ENCODE results near the gene GRIK3. TPM values are rescaled to one million over a fixed set of nuclear protein-coding genes. Genes with fewer than 3 reads are reported as not detected.
A peak's percentile ranks its signal among the peaks of the same experiment; 100 is the strongest.

GRIK3 gene
- total RNA-seq, 1 experiment from 2014 or later = 5.5 TPM

DNA sequence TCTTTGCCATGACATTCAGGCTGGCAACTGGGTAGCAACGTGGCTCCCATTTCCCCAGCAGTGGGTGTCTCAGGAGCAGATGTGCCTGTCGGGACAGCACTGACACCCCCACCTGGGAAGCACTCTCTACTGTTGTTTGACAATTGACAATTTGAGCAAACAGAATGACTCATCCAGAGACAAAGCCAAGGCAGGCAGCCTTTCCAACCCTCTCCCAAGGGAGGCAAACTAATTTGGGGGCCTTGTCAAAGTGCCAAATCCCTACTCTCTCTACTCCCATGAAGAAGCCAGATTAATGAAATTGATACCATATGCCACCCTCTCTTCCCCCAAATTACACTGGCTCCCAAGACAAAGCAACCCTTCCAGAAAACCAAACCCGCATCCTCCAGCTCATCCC, 65.6 kb downstream of the GRIK3 start (continued):
- TF ChIP-seq, protein P1, sequence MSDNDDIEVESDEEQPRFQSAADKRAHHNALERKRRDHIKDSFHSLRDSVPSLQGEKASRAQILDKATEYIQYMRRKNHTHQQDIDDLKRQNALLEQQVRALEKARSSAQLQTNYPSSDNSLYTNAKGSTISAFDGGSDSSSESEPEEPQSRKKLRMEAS (CRISPR knock-in tag; IDR thresholded peaks at IDR 0.05) = no peak
- no peak for TF ChIP-seq PREB (CRISPR knock-in tag; IDR thresholded peaks at IDR 0.05; ENCODE audit: borderline replicate concordance)
- TF ChIP-seq HMGA2 (CRISPR knock-in tag; IDR thresholded peaks at IDR 0.05) = no peak

DNA sequence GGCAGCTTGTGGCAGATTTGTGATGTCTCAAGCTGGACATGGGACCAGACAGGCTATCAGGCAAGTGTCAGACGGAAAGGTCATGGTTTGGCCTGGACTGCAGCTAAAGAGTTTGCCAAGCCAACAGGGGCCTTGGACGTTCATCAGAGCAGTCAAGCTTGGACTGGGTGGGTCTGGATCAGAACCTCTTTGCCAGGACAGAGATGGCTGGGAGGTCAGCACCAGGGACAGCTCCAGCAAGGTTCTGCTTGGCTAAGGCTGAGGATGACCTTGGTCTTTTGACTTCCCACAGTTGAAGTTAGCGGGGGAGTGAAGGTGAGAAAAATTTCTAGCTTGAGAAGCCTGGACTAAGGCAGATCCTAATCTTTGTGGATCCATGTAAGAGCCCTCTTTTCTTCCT, 68.1 kb downstream of the GRIK3 start:
- H3K4me3 Mint-ChIP-seq = no peak overlapping the region
- ChIA-PET POLR2A (no interaction called here), CTCF (no interaction called here)
- H3K9me3 Mint-ChIP-seq = no peaks in the 10 kb centered on the region
- peaks cover 9% of the 10 kb centered on the region for H3K4me1 Mint-ChIP-seq
- DNase-seq (ENCODE audit: low spot score) (peak; percentile 73), ATAC-seq (peak; percentile 34)
- H3K27ac Mint-ChIP-seq = no peak overlapping the region
- no peaks in the 10 kb centered on the region for H3K27me3 Mint-ChIP-seq (ENCODE audit: low read depth)
- no peaks in the 10 kb centered on the region for H3K36me3 Mint-ChIP-seq
- no peak for TF ChIP-seq ZNF532 (CRISPR knock-in tag; IDR thresholded peaks at IDR 0.05; ENCODE audit: borderline replicate concordance)
- TF ChIP-seq ZNF281 (CRISPR knock-in tag; IDR thresholded peaks at IDR 0.05) = no peak
- TF ChIP-seq, protein P2, sequence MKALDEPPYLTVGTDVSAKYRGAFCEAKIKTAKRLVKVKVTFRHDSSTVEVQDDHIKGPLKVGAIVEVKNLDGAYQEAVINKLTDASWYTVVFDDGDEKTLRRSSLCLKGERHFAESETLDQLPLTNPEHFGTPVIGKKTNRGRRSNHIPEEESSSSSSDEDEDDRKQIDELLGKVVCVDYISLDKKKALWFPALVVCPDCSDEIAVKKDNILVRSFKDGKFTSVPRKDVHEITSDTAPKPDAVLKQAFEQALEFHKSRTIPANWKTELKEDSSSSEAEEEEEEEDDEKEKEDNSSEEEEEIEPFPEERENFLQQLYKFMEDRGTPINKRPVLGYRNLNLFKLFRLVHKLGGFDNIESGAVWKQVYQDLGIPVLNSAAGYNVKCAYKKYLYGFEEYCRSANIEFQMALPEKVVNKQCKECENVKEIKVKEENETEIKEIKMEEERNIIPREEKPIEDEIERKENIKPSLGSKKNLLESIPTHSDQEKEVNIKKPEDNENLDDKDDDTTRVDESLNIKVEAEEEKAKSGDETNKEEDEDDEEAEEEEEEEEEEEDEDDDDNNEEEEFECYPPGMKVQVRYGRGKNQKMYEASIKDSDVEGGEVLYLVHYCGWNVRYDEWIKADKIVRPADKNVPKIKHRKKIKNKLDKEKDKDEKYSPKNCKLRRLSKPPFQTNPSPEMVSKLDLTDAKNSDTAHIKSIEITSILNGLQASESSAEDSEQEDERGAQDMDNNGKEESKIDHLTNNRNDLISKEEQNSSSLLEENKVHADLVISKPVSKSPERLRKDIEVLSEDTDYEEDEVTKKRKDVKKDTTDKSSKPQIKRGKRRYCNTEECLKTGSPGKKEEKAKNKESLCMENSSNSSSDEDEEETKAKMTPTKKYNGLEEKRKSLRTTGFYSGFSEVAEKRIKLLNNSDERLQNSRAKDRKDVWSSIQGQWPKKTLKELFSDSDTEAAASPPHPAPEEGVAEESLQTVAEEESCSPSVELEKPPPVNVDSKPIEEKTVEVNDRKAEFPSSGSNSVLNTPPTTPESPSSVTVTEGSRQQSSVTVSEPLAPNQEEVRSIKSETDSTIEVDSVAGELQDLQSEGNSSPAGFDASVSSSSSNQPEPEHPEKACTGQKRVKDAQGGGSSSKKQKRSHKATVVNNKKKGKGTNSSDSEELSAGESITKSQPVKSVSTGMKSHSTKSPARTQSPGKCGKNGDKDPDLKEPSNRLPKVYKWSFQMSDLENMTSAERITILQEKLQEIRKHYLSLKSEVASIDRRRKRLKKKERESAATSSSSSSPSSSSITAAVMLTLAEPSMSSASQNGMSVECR (CRISPR knock-in tag; IDR thresholded peaks at IDR 0.05; ENCODE audit: borderline replicate concordance) = peak; percentile 81; the same call in 1 of the 2 replicates
- TF ChIP-seq ZNF317 (CRISPR knock-in tag; IDR thresholded peaks at IDR 0.05; ENCODE audit: borderline replicate concordance, low read depth) = peak; percentile 56; the same call in 1 of the 2 replicates
- 0 out of 2 replicates have a peak, but pooled peaks have one; percentile 55 for TF ChIP-seq CREB1 (CRISPR knock-in tag; IDR thresholded peaks at IDR 0.05)
- no peak for TF ChIP-seq STAT6 (CRISPR knock-in tag; conservative IDR thresholded peaks at IDR 0.05; ENCODE audit: low read depth)
- TF ChIP-seq, protein P3, sequence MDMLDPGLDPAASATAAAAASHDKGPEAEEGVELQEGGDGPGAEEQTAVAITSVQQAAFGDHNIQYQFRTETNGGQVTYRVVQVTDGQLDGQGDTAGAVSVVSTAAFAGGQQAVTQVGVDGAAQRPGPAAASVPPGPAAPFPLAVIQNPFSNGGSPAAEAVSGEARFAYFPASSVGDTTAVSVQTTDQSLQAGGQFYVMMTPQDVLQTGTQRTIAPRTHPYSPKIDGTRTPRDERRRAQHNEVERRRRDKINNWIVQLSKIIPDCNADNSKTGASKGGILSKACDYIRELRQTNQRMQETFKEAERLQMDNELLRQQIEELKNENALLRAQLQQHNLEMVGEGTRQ (CRISPR knock-in tag; IDR thresholded peaks at IDR 0.05) = no peak
- TF ChIP-seq GTF2I (CRISPR knock-in tag; conservative IDR thresholded peaks at IDR 0.05) = no peak
- TF ChIP-seq, protein P4, sequence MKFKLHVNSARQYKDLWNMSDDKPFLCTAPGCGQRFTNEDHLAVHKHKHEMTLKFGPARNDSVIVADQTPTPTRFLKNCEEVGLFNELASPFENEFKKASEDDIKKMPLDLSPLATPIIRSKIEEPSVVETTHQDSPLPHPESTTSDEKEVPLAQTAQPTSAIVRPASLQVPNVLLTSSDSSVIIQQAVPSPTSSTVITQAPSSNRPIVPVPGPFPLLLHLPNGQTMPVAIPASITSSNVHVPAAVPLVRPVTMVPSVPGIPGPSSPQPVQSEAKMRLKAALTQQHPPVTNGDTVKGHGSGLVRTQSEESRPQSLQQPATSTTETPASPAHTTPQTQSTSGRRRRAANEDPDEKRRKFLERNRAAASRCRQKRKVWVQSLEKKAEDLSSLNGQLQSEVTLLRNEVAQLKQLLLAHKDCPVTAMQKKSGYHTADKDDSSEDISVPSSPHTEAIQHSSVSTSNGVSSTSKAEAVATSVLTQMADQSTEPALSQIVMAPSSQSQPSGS (CRISPR knock-in tag; IDR thresholded peaks at IDR 0.05; ENCODE audit: borderline replicate concordance, low read depth) = peak; percentile 70; the same call in 1 of the 2 replicates
- TF ChIP-seq SMAD4 (CRISPR knock-in tag; IDR thresholded peaks at IDR 0.05) = peak; percentile 78; the same call in 1 of the 2 replicates
- no peak for TF ChIP-seq MLX (CRISPR knock-in tag; IDR thresholded peaks at IDR 0.05)

Data from WTC11 (cell line).